CD14-positive monocyte (primary cell): ENCODE measurements around the gene HMCN1. TPM values are rescaled to one million over a fixed set of nuclear protein-coding genes. Genes with fewer than 3 reads are reported as not detected.

Experiments
- DNase-seq, 3 donors: peaks; one replicate each; pipeline ENCODE4 v3.0.0-alpha.2; 2011 to 2022
- H2AFZ ChIP-seq: 2 replicates; pipeline ENCODE4 v1.6.0; 2012; ENCODE audit warnings: mild to moderate bottlenecking, low read depth, low read length, inconsistent platforms; ENCODE audit not compliant: insufficient read depth, poor library complexity, severe bottlenecking
- H3K27ac ChIP-seq, 2 donors: 1 replicate in 1 of 2; 2 replicates in 1 of 2; pipeline ENCODE4 v1.5.1; 2012 to 2013; ENCODE audit warnings: low read length in 2 of 2, control low read depth in 1 of 2, inconsistent platforms in 1 of 2, low read depth in 1 of 2, mild to moderate bottlenecking in 1 of 2
- H3K27me3 ChIP-seq, 2 donors: one replicate each; pipeline versions ENCODE4 v1.6.0 to v1.6.1; 2011 to 2013; ENCODE audit warnings: low read length in 2 of 2; ENCODE audit not compliant: control insufficient read depth in 2 of 2, insufficient read depth in 2 of 2
- H3K36me3 ChIP-seq, 2 donors: replicated peaks in 1 of 2; 1 replicate in 1 of 2; 2 replicates in 1 of 2; pipeline versions ENCODE4 v1.5.1 to v1.6.1; 2012 to 2013; ENCODE audit warnings: low read length in 2 of 2, control low read depth in 1 of 2, inconsistent platforms in 1 of 2, mild to moderate bottlenecking in 1 of 2; ENCODE audit not compliant: insufficient read depth in 2 of 2, control insufficient read depth in 1 of 2
- H3K4me1 ChIP-seq, 2 donors: 1 replicate in 1 of 2; 2 replicates in 1 of 2; pipeline versions ENCODE4 v1.5.1 to v1.6.1; 2012 to 2013; ENCODE audit warnings: low read length in 2 of 2, control low read depth in 1 of 2, inconsistent platforms in 1 of 2, mild to moderate bottlenecking in 1 of 2, moderate library complexity in 1 of 2; ENCODE audit not compliant: insufficient read depth in 2 of 2, control insufficient read depth in 1 of 2
- H3K4me2 ChIP-seq: replicated peaks from 2 replicates; pipeline ENCODE3; 2012; ENCODE audit warnings: low read length, moderate library complexity, mild to moderate bottlenecking; ENCODE audit not compliant: poor library complexity, severe bottlenecking; ENCODE audit errors: extremely low read depth
- H3K4me3 ChIP-seq, 3 experiments: fragments of 200-600 bp in 1 of 3; sonication (generic) in 1 of 3; replicated peaks in 1 of 3; 1 replicate in 2 of 3; 2 replicates in 1 of 3; pipeline ENCODE4 v1.5.1; 2011 to 2013; ENCODE audit warnings: low read length in 3 of 3, mild to moderate bottlenecking in 3 of 3, control low read depth in 2 of 3, low read depth in 2 of 3, inconsistent platforms in 1 of 3, moderate library complexity in 1 of 3
- H3K79me2 ChIP-seq: 2 replicates; pipeline ENCODE4 v1.6.0; 2012; ENCODE audit warnings: mild to moderate bottlenecking, control low read depth, inconsistent platforms, low read length, moderate library complexity; ENCODE audit not compliant: insufficient read depth
- H3K9ac ChIP-seq: 2 replicates; pipeline ENCODE4 v1.6.0; 2017; ENCODE audit warnings: low read length, mild to moderate bottlenecking; ENCODE audit not compliant: insufficient read depth, poor library complexity, severe bottlenecking
- H3K9me3 ChIP-seq, 2 donors: replicated peaks in 1 of 2; 1 replicate in 1 of 2; 2 replicates in 1 of 2; pipeline versions ENCODE4 v1.5.1 to v1.6.1; 2012 to 2013; ENCODE audit warnings: low read length in 2 of 2, control low read depth in 1 of 2; ENCODE audit not compliant: control insufficient read depth in 1 of 2, insufficient read depth in 1 of 2
- H4K20me1 ChIP-seq: 2 replicates; pipeline ENCODE4 v1.6.0; 2012; ENCODE audit warnings: mild to moderate bottlenecking, low read length, control low read depth, moderate library complexity; ENCODE audit not compliant: insufficient read depth
- H3K27ac Mint-ChIP-seq, 7 donors: one replicate each; pipeline ENCODE4 v1.8.0; 2020; ENCODE audit warnings: mild to moderate bottlenecking in 7 of 7, mixed read lengths in 7 of 7, moderate library complexity in 6 of 7, inconsistent platforms in 2 of 7
- H3K27me3 Mint-ChIP-seq, 3 donors: one replicate each; pipeline ENCODE4 v1.8.0; 2021 to 2022; ENCODE audit warnings: low read depth in 3 of 3, mild to moderate bottlenecking in 3 of 3, mixed read lengths in 3 of 3, moderate library complexity in 3 of 3, inconsistent platforms in 1 of 3
- H3K36me3 Mint-ChIP-seq, 2 donors: one replicate each; pipeline ENCODE4 v1.8.0; 2020; ENCODE audit warnings: mixed read lengths in 2 of 2, inconsistent platforms in 1 of 2, mild to moderate bottlenecking in 1 of 2
- H3K4me1 Mint-ChIP-seq: one replicate; pipeline ENCODE4 v1.8.0; 2020; ENCODE audit warnings: mild to moderate bottlenecking, mixed read lengths
- H3K4me3 Mint-ChIP-seq, 2 donors: one replicate each; pipeline ENCODE4 v1.8.0; 2020; ENCODE audit warnings: mild to moderate bottlenecking in 2 of 2, mixed read lengths in 2 of 2, moderate library complexity in 1 of 2
- H3K9me3 Mint-ChIP-seq, 7 donors: one replicate each; pipeline ENCODE4 v1.8.0; 2020 to 2022; ENCODE audit warnings: mixed read lengths in 7 of 7, mild to moderate bottlenecking in 6 of 7, moderate library complexity in 6 of 7, inconsistent platforms in 2 of 7
- WGBS: methylation state at CpG from one replicate; pipeline ENCODE4 v1.1.5; 2013; ENCODE audit warnings: missing lambda C conversion rate; ENCODE audit not compliant: insufficient coverage; 5-methylcytosine and 5-hydroxymethylcytosine counted together
- intact Hi-C, 2 donors: fragments of 100-400 bp; cut with micrococcal nuclease; formaldehyde crosslinking; loops; one replicate each; pipeline versions ENCODE4 v1.15.0 to v1.15.1; 2023
- polyA plus RNA-seq, 3 donors: library from polyadenylated mRNA; depleted of rRNA in 1 of 3; unstranded in 2 of 3; stranded (reverse) in 1 of 3; fragments of 300-500 nt in 2 of 3; fragments of >200 nt in 1 of 3; fragmentation: Illumina TruSeq in 2 of 3; gene quantifications; 1 replicate in 2 of 3; 2 replicates in 1 of 3; pipeline ENCODE4 v1.2.3, GENCODE V29; 2012 to 2021
- TF ChIP-seq, protein P1 (sequence below): fragments of 200-600 bp; IDR thresholded peaks from one replicate; pipeline ENCODE4 v1.8.0; 2022; ENCODE audit warnings: antibody characterized with exemption, mild to moderate bottlenecking

The HMCN1 gene
- polyA plus RNA-seq, 3 donors, result not detected

DNA sequence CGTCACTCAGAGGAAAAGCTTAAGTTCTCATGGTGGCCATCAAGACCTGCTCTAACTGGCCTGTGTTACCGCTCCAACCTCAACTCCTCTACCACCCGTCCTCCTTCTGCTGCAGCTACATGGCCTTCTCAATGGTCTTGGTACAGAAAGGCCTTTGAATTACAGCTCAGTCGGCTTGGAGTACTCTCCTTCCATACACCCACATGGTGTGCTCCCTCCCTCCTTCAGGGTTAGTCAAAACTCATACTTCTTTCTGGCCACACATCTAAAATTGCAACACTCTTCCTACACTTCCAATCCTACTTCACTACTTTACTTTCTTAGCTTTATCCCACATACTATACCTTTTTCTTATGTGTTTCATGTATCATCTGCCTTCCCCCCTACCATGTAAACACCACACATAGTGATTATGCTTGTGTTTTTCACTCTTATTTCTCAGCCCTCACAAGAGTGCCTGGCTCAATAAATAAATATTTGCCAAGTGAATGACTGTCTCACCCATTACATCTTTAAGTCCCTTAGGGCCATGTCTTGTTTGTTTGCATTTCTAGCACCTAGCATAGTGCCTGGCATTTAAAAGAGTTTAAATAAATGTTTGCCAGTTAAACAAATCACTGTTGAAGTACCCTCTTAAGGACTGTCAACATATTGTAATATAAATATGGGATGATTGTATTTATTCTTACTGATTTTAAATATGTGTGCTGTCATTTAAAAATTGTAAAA, 37.6 kb upstream of the HMCN1 start:
- H3K36me3 ChIP-seq, result no peaks in the 10 kb centered on the region
- peaks cover 6 to 10% (median 6%) of the 10 kb centered on the region in 3 donors for H3K27me3 Mint-ChIP-seq
- H3K4me1 ChIP-seq, result peaks cover 17 to 18% of the 10 kb centered on the region in 2 donors
- no peaks in the 10 kb centered on the region for H3K9me3 ChIP-seq
- H3K27ac Mint-ChIP-seq, result no peak overlapping the region
- H3K9me3 Mint-ChIP-seq, result peaks cover 0 to 12% (median 8%) of the 10 kb centered on the region in 7 donors
- intact Hi-C loops, result no loop called here
- H2AFZ ChIP-seq, result no peak overlapping the region
- TF ChIP-seq, protein P1, sequence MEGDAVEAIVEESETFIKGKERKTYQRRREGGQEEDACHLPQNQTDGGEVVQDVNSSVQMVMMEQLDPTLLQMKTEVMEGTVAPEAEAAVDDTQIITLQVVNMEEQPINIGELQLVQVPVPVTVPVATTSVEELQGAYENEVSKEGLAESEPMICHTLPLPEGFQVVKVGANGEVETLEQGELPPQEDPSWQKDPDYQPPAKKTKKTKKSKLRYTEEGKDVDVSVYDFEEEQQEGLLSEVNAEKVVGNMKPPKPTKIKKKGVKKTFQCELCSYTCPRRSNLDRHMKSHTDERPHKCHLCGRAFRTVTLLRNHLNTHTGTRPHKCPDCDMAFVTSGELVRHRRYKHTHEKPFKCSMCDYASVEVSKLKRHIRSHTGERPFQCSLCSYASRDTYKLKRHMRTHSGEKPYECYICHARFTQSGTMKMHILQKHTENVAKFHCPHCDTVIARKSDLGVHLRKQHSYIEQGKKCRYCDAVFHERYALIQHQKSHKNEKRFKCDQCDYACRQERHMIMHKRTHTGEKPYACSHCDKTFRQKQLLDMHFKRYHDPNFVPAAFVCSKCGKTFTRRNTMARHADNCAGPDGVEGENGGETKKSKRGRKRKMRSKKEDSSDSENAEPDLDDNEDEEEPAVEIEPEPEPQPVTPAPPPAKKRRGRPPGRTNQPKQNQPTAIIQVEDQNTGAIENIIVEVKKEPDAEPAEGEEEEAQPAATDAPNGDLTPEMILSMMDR, result no peak
- WGBS, result 91% methylated on average over 3 of the region's 4 CpGs
- H3K27ac ChIP-seq, result no peak overlapping the region
- H3K4me3 ChIP-seq, result no peak overlapping the region
- H4K20me1 ChIP-seq, result no peaks in the 10 kb centered on the region
- no peaks in the 10 kb centered on the region for H3K27me3 ChIP-seq
- no peak overlapping the region for H3K4me2 ChIP-seq
- no peak overlapping the region for H3K4me3 Mint-ChIP-seq
- no peak overlapping the region for H3K9ac ChIP-seq
- peaks cover 13% of the 10 kb centered on the region for H3K4me1 Mint-ChIP-seq
- peaks cover 4 to 5% of the 10 kb centered on the region in 2 donors for H3K36me3 Mint-ChIP-seq
- H3K79me2 ChIP-seq, result no peaks in the 10 kb centered on the region
- no peak for DNase-seq

DNA sequence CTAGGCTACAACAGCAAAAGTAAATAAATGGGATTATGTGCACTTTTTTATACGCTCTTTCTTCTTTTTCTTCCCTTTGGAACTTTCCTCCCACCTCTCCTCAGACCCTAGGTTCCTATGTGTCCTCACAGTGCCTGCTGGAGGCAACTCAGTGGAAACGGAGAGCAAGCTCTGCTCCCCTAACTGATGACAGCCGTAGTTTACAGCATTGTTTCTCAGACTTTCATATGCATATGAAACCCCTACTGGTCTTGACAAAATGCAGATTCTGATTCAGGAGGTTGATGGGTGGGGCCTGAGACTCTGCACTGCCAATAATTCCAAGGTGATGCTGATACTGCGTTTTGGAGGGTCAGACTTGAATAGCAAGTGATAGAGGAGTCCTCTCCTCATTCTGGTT, 34.3 kb upstream of the HMCN1 start:
- Mint-ChIP-seq H3K9me3 (peaks cover 0 to 2% (median 0%) of the 10 kb centered on the region in 7 donors), H3K4me3 (no peak overlapping the region), H3K27me3 (peaks cover 5 to 7% (median 6%) of the 10 kb centered on the region in 3 donors), H3K27ac (no peak overlapping the region), H3K4me1 (no peaks in the 10 kb centered on the region), H3K36me3 (peaks cover 0 to 2% of the 10 kb centered on the region in 2 donors)
- Histone ChIP-seq H3K4me3 (no peak overlapping the region), H3K4me2 (no peak overlapping the region), H3K27me3 (no peaks in the 10 kb centered on the region), H2AFZ (no peak overlapping the region), H3K4me1 (no peaks in the 10 kb centered on the region), H3K9ac (no peak overlapping the region), H3K79me2 (no peaks in the 10 kb centered on the region), H4K20me1 (no peaks in the 10 kb centered on the region), H3K27ac (no peak overlapping the region), H3K9me3 (no peaks in the 10 kb centered on the region), H3K36me3 (no peaks in the 10 kb centered on the region)
- no peak for DNase-seq
- intact Hi-C loops, result no loop called here
- no CpG with 5 or more reads among the region's 4 CpGs for WGBS
- TF ChIP-seq, protein P1, result no peak
